DOHH2 (cell line): Measurements from ENCODE around the gene ATXN7.
A peak's percentile ranks its signal among the peaks of the same experiment; 100 is the strongest.

Source experiments
- H3F3A ChIP-seq: fragments of 200-600 bp; sonication (generic), shearing (Covaris generic); 2 replicates; pipeline ENCODE4 v1.6.0; 2016; ENCODE audit warnings: antibody characterized with exemption, mild to moderate bottlenecking; ENCODE audit not compliant: control insufficient read depth, insufficient read depth
- H3K27ac ChIP-seq: fragments of 200-600 bp; sonication (generic); 2 replicates; pipeline ENCODE4 v1.5.1; 2014; ENCODE audit warnings: low read depth, mild to moderate bottlenecking, low read length, moderate library complexity
- H3K27me3 ChIP-seq: fragments of 200-600 bp; sonication (generic); 2 replicates; pipeline ENCODE4 v1.6.1; 2014; ENCODE audit warnings: mild to moderate bottlenecking, low read length, mixed read lengths; ENCODE audit not compliant: control insufficient read depth
- H3K36me3 ChIP-seq: fragments of 200-600 bp; sonication (generic); 2 replicates; pipeline ENCODE4 v1.6.1; 2014; ENCODE audit warnings: mild to moderate bottlenecking, low read length, moderate library complexity, mixed read lengths; ENCODE audit not compliant: control insufficient read depth
- H3K4me1 ChIP-seq: fragments of 200-600 bp; sonication (generic); 2 replicates; pipeline ENCODE4 v1.6.1; 2014; ENCODE audit warnings: mild to moderate bottlenecking, low read length, mixed read lengths; ENCODE audit not compliant: control insufficient read depth
- H3K4me2 ChIP-seq: fragments of 200-600 bp; sonication (generic); 2 replicates; pipeline ENCODE4 v1.6.0; 2014; ENCODE audit warnings: mild to moderate bottlenecking, low read length, moderate library complexity
- H3K4me3 ChIP-seq: fragments of 200-600 bp; sonication (generic); 2 replicates; pipeline ENCODE4 v1.5.1; 2014; ENCODE audit warnings: mild to moderate bottlenecking, low read length, mixed read lengths
- H3K79me2 ChIP-seq: fragments of 200-600 bp; sonication (generic); 2 replicates; pipeline ENCODE4 v1.6.1; 2014; ENCODE audit warnings: mild to moderate bottlenecking, low read length, mixed read lengths; ENCODE audit not compliant: control insufficient read depth
- H3K9me2 ChIP-seq: fragments of 200-600 bp; sonication (generic); replicated peaks from 2 replicates; pipeline ENCODE4 v1.6.1; 2014; ENCODE audit warnings: mild to moderate bottlenecking, low read length, mixed read lengths; ENCODE audit not compliant: control insufficient read depth
- H3K9me3 ChIP-seq: fragments of 200-600 bp; sonication (generic); 2 replicates; pipeline ENCODE4 v1.6.1; 2014; ENCODE audit warnings: antibody characterized with exemption, low read length, mixed read lengths; ENCODE audit not compliant: control insufficient read depth, insufficient read depth
- H4K20me1 ChIP-seq: fragments of 200-600 bp; sonication (generic); 2 replicates; pipeline ENCODE4 v1.6.0; 2014; ENCODE audit warnings: low read depth, mild to moderate bottlenecking, antibody characterized with exemption, low read length, moderate library complexity; ENCODE audit not compliant: control insufficient read depth, insufficient read depth
- CTCF ChIP-seq: fragments of 200-600 bp; sonication (generic); IDR thresholded peaks from one replicate; pipeline ENCODE4 v1.5.1; 2014; ENCODE audit warnings: antibody characterized with exemption, mild to moderate bottlenecking, low read depth, low read length; ENCODE audit not compliant: poor library complexity, severe bottlenecking
- EZH2phosphoT487 ChIP-seq: fragments of 200-600 bp; sonication (generic); IDR thresholded peaks from 2 replicates; pipeline ENCODE4 v1.6.1; 2017; ENCODE audit warnings: borderline replicate concordance, mild to moderate bottlenecking, antibody characterized with exemption, low read length, moderate library complexity, mixed read lengths

ATXN7 gene

GRCh38 chr3:63864008-63864964 lies 619 bp downstream of the ATXN7 start:
- Histone ChIP-seq H3K79me2 (peaks cover 94% of the 10 kb centered on the region), H3F3A (no peaks in the 10 kb centered on the region), H3K4me3 (peak overlapping the region; percentile 79), H3K27me3 (no peaks in the 10 kb centered on the region), H3K4me1 (peaks cover 39% of the 10 kb centered on the region), H3K36me3 (peaks cover 35% of the 10 kb centered on the region), H3K4me2 (peak overlapping the region; percentile 79), H4K20me1 (0 out of 2 replicates have a peak, but pooled peaks cover 2% of the 10 kb centered on the region), H3K27ac (peak overlapping the region; percentile 57), H3K9me2 (no peaks in the 10 kb centered on the region), H3K9me3 (no peaks in the 10 kb centered on the region)
- TF ChIP-seq CTCF, result no peak
- no peak for TF ChIP-seq EZH2phosphoT487

GRCh38 chr3:63864965-63865327 lies 1.3 kb downstream of the ATXN7 start:
- Histone ChIP-seq H3F3A (no peaks in the 10 kb centered on the region), H3K4me1 (peaks cover 44% of the 10 kb centered on the region), H3K9me2 (no peaks in the 10 kb centered on the region), H3K27ac (peak overlapping the region; percentile 57), H3K36me3 (peaks cover 36% of the 10 kb centered on the region), H3K9me3 (no peaks in the 10 kb centered on the region), H4K20me1 (peaks cover 2% of the 10 kb centered on the region; the same call in 1 of the 2 replicates), H3K27me3 (no peaks in the 10 kb centered on the region), H3K4me2 (peak overlapping the region; percentile 79), H3K4me3 (peak overlapping the region; percentile 79), H3K79me2 (peaks cover 94% of the 10 kb centered on the region)
- TF ChIP-seq EZH2phosphoT487 (no peak), CTCF (no peak)

- no peaks in the 10 kb centered on the region for H3K9me3 ChIP-seq
- H3K9me2 ChIP-seq, result no peaks in the 10 kb centered on the region
- H3K4me1 ChIP-seq, result peaks cover 56% of the 10 kb centered on the region
- peaks cover 7% of the 10 kb centered on the region for H4K20me1 ChIP-seq
- no peak overlapping the region for H3K4me3 ChIP-seq
- no peaks in the 10 kb centered on the region for H3K27me3 ChIP-seq
- H3K79me2 ChIP-seq, result peaks cover 92% of the 10 kb centered on the region
- H3K4me2 ChIP-seq, result no peak overlapping the region
- peaks cover 42% of the 10 kb centered on the region for H3K36me3 ChIP-seq
- no peak overlapping the region for H3K27ac ChIP-seq
- no peaks in the 10 kb centered on the region for H3F3A ChIP-seq
- TF ChIP-seq CTCF (no peak), EZH2phosphoT487 (no peak)
These were observed 3.6 kb downstream of the ATXN7 start for GRCh38 chr3:63867225-63867624.
